CD4-positive, alpha-beta memory T cell (primary cell): ENCODE measurements around the gene CD69. TPM values are rescaled to one million over a fixed set of nuclear protein-coding genes. Genes with fewer than 3 reads are reported as not detected.
"Not testable (repeated sequence)": the region's sequence is repeated elsewhere in the genome, so short reads cannot be mapped to it uniquely, and the experiment has no call there.

Experiments
- CTCF ChIA-PET: fragments of 350-600 bp; sonication (Branson Sonifier 250); formaldehyde crosslinking; loops from one replicate; lab custom pipeline; 2021; ENCODE audit warnings: inconsistent platforms; ENCODE audit not compliant: partially characterized antibody; lab: Charles Lee
- POLR2A ChIA-PET: fragments of 350-600 bp; sonication (Branson Sonifier 250); formaldehyde crosslinking; loops from one replicate; lab custom pipeline; 2021; ENCODE audit not compliant: partially characterized antibody; lab: Charles Lee
- DNase-seq, 5 donors: peaks; one replicate each; pipeline versions ENCODE4 v3.0.0 to v3.0.0-alpha.2; 2020 to 2022; ENCODE audit warnings: mixed read lengths in 1 of 5
- H3K27ac ChIP-seq: one replicate; pipeline ENCODE4 v1.7.0; 2013; ENCODE audit warnings: low read depth, low read length
- H3K27me3 ChIP-seq: 2 replicates; pipeline ENCODE4 v1.7.0; 2013; ENCODE audit warnings: mild to moderate bottlenecking, low read length, moderate library complexity; ENCODE audit not compliant: insufficient read depth
- H3K36me3 ChIP-seq: 2 replicates; pipeline ENCODE4 v1.7.0; 2013; ENCODE audit warnings: mild to moderate bottlenecking, low read length, moderate library complexity; ENCODE audit not compliant: insufficient read depth
- H3K4me1 ChIP-seq: 2 replicates; pipeline ENCODE4 v1.7.0; 2013; ENCODE audit warnings: mild to moderate bottlenecking, low read length, moderate library complexity; ENCODE audit not compliant: insufficient read depth
- H3K4me3 ChIP-seq, 2 donors: one replicate each; pipeline ENCODE4 v1.7.0; 2013; ENCODE audit warnings: low read length in 2 of 2, mild to moderate bottlenecking in 1 of 2
- H3K9me3 ChIP-seq, 2 donors: one replicate each; pipeline ENCODE4 v1.7.0; 2013; ENCODE audit warnings: low read length in 2 of 2, control low read depth in 1 of 2; ENCODE audit not compliant: control insufficient read depth in 1 of 2
- H3K27ac Mint-ChIP-seq, 7 donors: one replicate each; pipeline ENCODE4 v1.8.0; 2020 to 2021; ENCODE audit warnings: mixed read lengths in 7 of 7, mild to moderate bottlenecking in 6 of 7, inconsistent platforms in 3 of 7, moderate library complexity in 3 of 7
- H3K27me3 Mint-ChIP-seq, 2 donors: one replicate each; pipeline ENCODE4 v1.8.0; 2020 to 2021; ENCODE audit warnings: mixed read lengths in 2 of 2
- H3K36me3 Mint-ChIP-seq, 2 donors: one replicate each; pipeline ENCODE4 v1.8.0; 2020 to 2021; ENCODE audit warnings: mixed read lengths in 2 of 2, inconsistent platforms in 1 of 2, mild to moderate bottlenecking in 1 of 2
- H3K4me1 Mint-ChIP-seq, 4 donors: one replicate each; pipeline ENCODE4 v1.8.0; 2020 to 2021; ENCODE audit warnings: mixed read lengths in 4 of 4, mild to moderate bottlenecking in 1 of 4
- H3K4me3 Mint-ChIP-seq, 8 donors: one replicate each; pipeline ENCODE4 v1.8.0; 2020 to 2021; ENCODE audit warnings: mixed read lengths in 8 of 8, mild to moderate bottlenecking in 7 of 8, moderate library complexity in 6 of 8, inconsistent platforms in 3 of 8
- H3K9me3 Mint-ChIP-seq, 8 donors: one replicate each; pipeline ENCODE4 v1.8.0; 2020 to 2021; ENCODE audit warnings: mixed read lengths in 8 of 8, mild to moderate bottlenecking in 5 of 8, inconsistent platforms in 3 of 8, moderate library complexity in 1 of 8
- intact Hi-C: fragments of 100-400 bp; cut with micrococcal nuclease; formaldehyde crosslinking; loops from one replicate; pipeline ENCODE4 v1.15.1; 2023
- polyA plus RNA-seq, 2 donors: library from polyadenylated mRNA; unstranded; fragments of 300-500 nt; fragmentation: Illumina TruSeq; gene quantifications; one replicate each; pipeline ENCODE4 v1.2.3, GENCODE V29; 2021
- total RNA-seq, 2 experiments: library from RNA; stranded (reverse); gene quantifications; one replicate each; pipeline ENCODE4 v1.2.3, GENCODE V29; 2021

CD69 gene
- total and polyA plus RNA-seq, 4 experiments from 2014 or later, result 31.0 to 1,121 (median 90.3) TPM

DNA sequence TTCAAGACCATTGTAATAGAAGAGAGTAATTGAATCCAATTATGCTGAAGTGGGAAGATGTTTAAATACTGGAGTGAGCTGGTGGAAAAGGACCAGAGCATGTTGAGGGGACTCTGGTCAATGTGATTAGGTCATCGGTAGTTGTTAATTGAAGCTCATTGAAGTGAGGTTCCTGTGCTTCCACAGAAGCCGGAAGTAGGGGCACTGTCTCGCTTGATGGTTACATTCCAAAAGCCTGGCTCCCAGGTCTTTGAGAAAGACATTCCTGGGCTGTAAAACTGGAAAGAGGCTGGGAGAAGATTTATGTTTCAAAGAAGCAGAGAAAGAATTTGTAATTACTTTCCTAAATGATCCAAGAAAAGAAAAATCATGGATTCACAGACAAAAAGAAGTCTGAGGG is 15.5 kb downstream of the CD69 start:
- Histone ChIP-seq H3K27me3 (no peaks in the 10 kb centered on the region), H3K27ac (no peak overlapping the region), H3K36me3 (no peaks in the 10 kb centered on the region), H3K9me3 (no peaks in the 10 kb centered on the region), H3K4me3 (no peak overlapping the region), H3K4me1 (peaks cover 45% of the 10 kb centered on the region)
- CTCF ChIA-PET, result interaction anchor here (0.9 to 22.5 kb wide), 6 partner anchors 37 to 182 kb away, joined by 3 to 889 read pairs (median 3); partner anchors contain the start of gene CLEC2D
- Mint-ChIP-seq H3K9me3 (no peaks in the 10 kb centered on the region), H3K4me1 (peaks cover 34 to 53% (median 42%) of the 10 kb centered on the region in 4 donors), H3K36me3 (no peaks in the 10 kb centered on the region), H3K27ac (peak overlapping the region; percentile 0 to 74 (median 36)), H3K4me3 (no peak overlapping the region), H3K27me3 (no peaks in the 10 kb centered on the region)
- POLR2A ChIA-PET, result interaction anchor here (1.1 to 6.4 kb wide), 2 partner anchors 11 to 124 kb away, joined by 4 to 189 read pairs; partner anchors contain the start of genes CD69 and CLEC2B
- DNase-seq, result no peak
- intact Hi-C loops, result no loop called here

DNA sequence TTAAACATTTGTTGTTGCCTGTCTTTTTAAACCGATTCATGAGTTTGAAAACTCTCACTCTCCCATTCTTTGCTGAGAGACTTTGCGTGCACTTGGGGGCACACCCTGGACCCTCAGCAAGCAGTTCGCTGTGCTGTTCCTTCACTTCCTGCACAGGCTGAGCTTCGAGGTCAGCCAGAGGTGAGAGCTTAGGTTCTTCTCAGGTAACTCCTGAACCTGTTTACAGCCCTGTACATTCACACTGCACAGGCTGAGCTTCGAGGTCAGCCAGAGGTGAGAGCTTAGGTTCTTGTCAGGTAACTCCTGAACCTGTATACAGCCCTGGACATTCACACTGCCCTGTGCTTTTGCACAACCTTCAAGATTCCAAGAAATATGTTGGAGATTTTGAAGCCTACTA is 18.0 kb downstream of the CD69 start:
- H3K4me1 ChIP-seq, result peaks cover 58% of the 10 kb centered on the region
- Mint-ChIP-seq H3K27me3 (no peaks in the 10 kb centered on the region), H3K4me1 (peaks cover 41 to 64% (median 51%) of the 10 kb centered on the region in 4 donors), H3K9me3 (no peaks in the 10 kb centered on the region), H3K4me3 (peak overlapping the region; percentile 74 to 92 (median 88)), H3K36me3 (no peaks in the 10 kb centered on the region), H3K27ac (peak overlapping the region; percentile 81 to 100 (median 99))
- intact Hi-C loops, result loop anchor here (1.0 kb wide), 4 partner anchors 18 to 108 kb away; partner anchors contain the start of gene CD69
- peak overlapping the region; percentile 20 to 38 for H3K4me3 ChIP-seq
- ChIA-PET CTCF (interaction anchor here (0.8 to 22.5 kb wide), 54 partner anchors 9 to 453 kb away, joined by 3 to 889 read pairs (median 6); partner anchors contain the start of genes CD69, CLEC2B, CLEC2D and CLECL1), POLR2A (interaction anchor here (0.5 to 6.4 kb wide), 33 partner anchors 11 to 1841 kb away, joined by 3 to 189 read pairs (median 6); partner anchors contain the start of genes CD69, CLEC2B, CLEC2D and CLECL1)
- H3K27ac ChIP-seq, result peak overlapping the region; percentile 62
- peak; percentile 55 to 77 (median 69) for DNase-seq
- no peaks in the 10 kb centered on the region for H3K9me3 ChIP-seq
- H3K36me3 ChIP-seq, result no peaks in the 10 kb centered on the region
- H3K27me3 ChIP-seq, result no peaks in the 10 kb centered on the region

DNA sequence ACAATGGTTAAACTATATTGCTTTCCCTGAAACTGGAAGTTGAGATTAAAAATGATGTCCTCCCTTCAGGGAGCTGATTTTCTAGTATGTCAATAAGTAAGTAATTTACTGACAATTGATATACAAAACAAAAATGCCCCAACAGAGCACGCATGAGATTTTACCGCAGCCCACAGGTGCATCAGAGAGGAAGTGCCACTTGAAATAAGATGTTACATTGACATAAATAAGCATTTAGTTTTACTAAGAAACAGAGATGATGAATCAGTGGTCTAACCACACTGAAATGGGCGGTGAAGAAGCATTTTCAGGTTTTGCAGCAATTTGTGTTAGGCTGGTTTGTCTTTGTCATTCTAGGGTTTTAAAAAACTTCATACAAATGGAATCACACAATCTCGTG is 19.0 kb downstream of the CD69 start:
- H3K4me1 Mint-ChIP-seq, result peaks cover 50 to 69% (median 59%) of the 10 kb centered on the region in 4 donors
- POLR2A ChIA-PET, result interaction anchor here (0.9 to 6.4 kb wide), 22 partner anchors 10 to 165 kb away, joined by 3 to 189 read pairs (median 17); partner anchors contain the start of genes CD69, CLEC2B, CLEC2D and CLECL1
- CTCF ChIA-PET, result interaction anchor here (0.9 to 22.5 kb wide), 15 partner anchors 9 to 126 kb away, joined by 3 to 889 read pairs (median 8); partner anchors contain the start of genes CD69 and CLEC2D

DNA sequence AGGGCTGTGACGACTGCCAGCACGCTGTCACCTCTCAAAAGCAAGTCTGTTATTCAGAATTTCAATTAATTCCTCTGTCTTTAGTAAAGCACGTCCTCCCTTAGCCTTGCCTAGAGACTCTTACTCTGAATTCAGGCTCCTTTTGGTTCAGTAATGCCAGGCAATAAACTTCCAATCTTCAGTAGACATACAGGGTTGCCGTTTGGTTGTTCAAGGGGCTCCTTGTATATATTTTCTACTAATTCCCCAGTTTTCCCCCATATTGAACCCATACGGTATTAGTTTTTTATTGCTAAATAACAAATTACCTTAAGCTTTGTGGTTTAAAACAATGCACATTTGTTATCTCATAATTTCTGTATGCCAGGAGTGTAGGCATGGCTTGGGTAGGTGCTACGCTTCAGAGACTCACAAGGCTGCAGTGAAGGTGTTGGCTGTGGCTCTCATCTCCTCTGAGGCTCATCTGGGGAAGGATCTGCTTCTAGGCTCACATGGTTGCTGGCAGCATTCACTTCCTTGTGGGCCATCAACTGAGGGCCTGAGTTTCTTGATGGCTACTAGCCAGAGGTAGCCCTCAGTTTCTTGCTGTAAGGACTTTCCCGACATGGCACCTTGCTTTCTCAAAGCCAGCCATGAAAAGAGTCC is 20.5 kb downstream of the CD69 start:
- no peaks in the 10 kb centered on the region for H3K27me3 ChIP-seq
- peaks cover 74% of the 10 kb centered on the region for H3K4me1 ChIP-seq
- peak overlapping the region in 1 of 2 donors; percentile 4 for H3K4me3 ChIP-seq
- no peaks in the 10 kb centered on the region for H3K36me3 ChIP-seq
- no peaks in the 10 kb centered on the region for H3K9me3 ChIP-seq
- CTCF ChIA-PET, result interaction anchor here (0.7 to 2.7 kb wide), 3 partner anchors 10 to 32 kb away, joined by 3 to 7 read pairs (median 4); no protein-coding TSS in a partner anchor
- no peaks in the 10 kb centered on the region for H3K27me3 Mint-ChIP-seq
- H3K27ac Mint-ChIP-seq, result peak overlapping the region; percentile 86 to 99 (median 93)
- POLR2A ChIA-PET, result interaction anchor here (1.0 to 6.4 kb wide), 6 partner anchors 16 to 92 kb away, joined by 3 to 189 read pairs (median 4); partner anchors contain the start of gene CD69
- no peaks in the 10 kb centered on the region for H3K36me3 Mint-ChIP-seq
- H3K9me3 Mint-ChIP-seq, result no peaks in the 10 kb centered on the region
- intact Hi-C loops, result loop anchor here (2.0 kb wide), 1 partner anchor 69 kb away; no protein-coding TSS in a partner anchor
- peaks cover 54 to 77% (median 66%) of the 10 kb centered on the region in 4 donors for H3K4me1 Mint-ChIP-seq
- H3K4me3 Mint-ChIP-seq, result peak overlapping the region; percentile 42 to 85 (median 67)
- peak overlapping the region; percentile 47 for H3K27ac ChIP-seq
- DNase-seq, result peak in 4 of 5 donors; percentile 40 to 69 (median 46)

More for the DNA sequence above, 19.0 kb downstream of the CD69 start:
- no peaks in the 10 kb centered on the region for H3K36me3 ChIP-seq
- H3K27me3 Mint-ChIP-seq, result no peaks in the 10 kb centered on the region
- intact Hi-C loops, result loop anchor here (1.0 to 2.0 kb wide), 6 partner anchors 8 to 93 kb away; partner anchors contain the start of genes CD69 and CLECL1
- H3K9me3 Mint-ChIP-seq, result no peaks in the 10 kb centered on the region
- peak overlapping the region; percentile 81 to 100 (median 99) for H3K27ac Mint-ChIP-seq
- H3K9me3 ChIP-seq, result no peaks in the 10 kb centered on the region
- H3K4me3 Mint-ChIP-seq, result peak overlapping the region; percentile 66 to 92 (median 84)
- H3K27ac ChIP-seq, result peak overlapping the region; percentile 62
- no peaks in the 10 kb centered on the region for H3K27me3 ChIP-seq
- peak; percentile 85 to 94 (median 91) for DNase-seq
- peaks cover 68% of the 10 kb centered on the region for H3K4me1 ChIP-seq
- peak overlapping the region in 1 of 2 donors; percentile 38 for H3K4me3 ChIP-seq
- no peaks in the 10 kb centered on the region for H3K36me3 Mint-ChIP-seq

DNA sequence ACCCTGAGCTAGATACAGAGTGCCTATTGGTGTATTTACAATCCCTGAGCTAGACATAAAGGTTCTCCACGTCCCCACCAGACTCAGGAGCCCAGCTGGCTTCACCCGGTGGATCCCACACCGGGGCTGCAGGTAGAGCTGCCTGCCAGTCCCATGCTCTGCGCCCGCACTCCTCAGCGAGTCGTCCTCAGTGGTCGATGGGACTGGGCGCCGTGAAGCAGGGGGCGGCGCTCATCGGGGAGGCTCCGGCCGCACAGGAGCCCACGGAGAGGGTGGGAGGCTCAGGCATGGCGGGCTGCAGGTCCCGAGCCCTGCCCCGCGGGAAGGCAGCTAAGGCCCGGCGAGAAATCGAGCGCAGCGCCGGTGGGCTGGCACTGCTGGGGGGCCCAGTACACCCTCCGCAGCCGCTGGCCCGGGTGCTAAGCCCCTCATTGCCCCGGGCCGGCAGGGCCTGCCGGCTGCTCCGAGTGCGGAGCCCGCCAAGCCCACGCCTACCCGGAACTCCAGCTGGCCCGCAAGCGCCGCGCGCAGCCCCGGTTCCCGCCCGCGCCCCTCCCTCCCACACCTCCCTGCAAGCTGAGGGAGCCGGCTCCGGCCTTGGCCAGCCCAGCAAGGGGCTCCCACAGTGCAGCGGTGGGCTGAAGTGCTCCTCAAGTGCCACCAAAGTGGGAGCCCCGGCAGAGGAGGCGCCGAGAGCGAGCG is 21.1 kb downstream of the CD69 start:
- Histone ChIP-seq H3K4me1 (peaks cover 73% of the 10 kb centered on the region), H3K27ac (peak overlapping the region; percentile 47), H3K4me3 (peak overlapping the region in 1 of 2 donors; percentile 4)
- not testable (repeated sequence) for H3K36me3 ChIP-seq, H3K9me3 ChIP-seq, H3K27me3 Mint-ChIP-seq, DNase-seq, H3K9me3 Mint-ChIP-seq, H3K27me3 ChIP-seq, H3K36me3 Mint-ChIP-seq
- ChIA-PET POLR2A (interaction anchor here (0.7 to 6.4 kb wide), 11 partner anchors 17 to 92 kb away, joined by 3 to 189 read pairs (median 4); partner anchors contain the start of gene CD69), CTCF (interaction anchor here (1.1 to 2.7 kb wide), 4 partner anchors 9 to 58 kb away, joined by 4 to 7 read pairs (median 4); no protein-coding TSS in a partner anchor)
- H3K4me1 Mint-ChIP-seq, result peaks cover 50 to 71% (median 61%) of the 10 kb centered on the region in 4 donors
- peak overlapping the region in 5 of 8 donors; percentile 42 to 73 (median 63) for H3K4me3 Mint-ChIP-seq
- peak overlapping the region in 4 of 7 donors; percentile 86 to 99 (median 95) for H3K27ac Mint-ChIP-seq
- intact Hi-C loops, result loop anchor here (2.0 kb wide), 1 partner anchor 69 kb away; no protein-coding TSS in a partner anchor

DNA sequence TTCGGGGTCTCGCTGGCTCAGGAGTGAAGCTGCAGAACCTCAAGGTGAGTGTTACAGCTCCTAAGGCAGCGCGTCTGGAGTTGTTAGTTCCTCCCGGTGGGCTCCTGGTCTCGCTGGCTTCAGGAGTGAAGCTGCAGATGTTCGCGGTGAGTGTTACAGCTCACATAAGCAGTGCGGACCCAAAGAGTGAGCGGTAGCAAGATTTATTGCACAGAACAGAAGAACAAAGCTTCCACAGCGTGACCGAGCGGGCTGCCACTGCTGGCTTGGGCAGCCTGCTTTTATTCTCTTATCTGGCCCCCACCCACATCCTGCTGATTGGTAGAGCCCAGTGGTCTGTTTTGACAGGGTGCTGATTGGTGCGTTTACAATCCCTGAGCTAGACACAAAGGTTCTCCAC is 21.8 kb downstream of the CD69 start:
- H3K27ac ChIP-seq, DNase-seq, H3K27me3 ChIP-seq, H3K9me3 ChIP-seq, H3K36me3 ChIP-seq, H3K4me3 ChIP-seq, H3K9me3 Mint-ChIP-seq, H3K36me3 Mint-ChIP-seq, H3K27me3 Mint-ChIP-seq, intact Hi-C loops: not testable (repeated sequence)
- POLR2A ChIA-PET, result interaction anchor here (0.7 to 1.3 kb wide), 6 partner anchors 20 to 88 kb away, joined by 3 to 6 read pairs (median 4); no protein-coding TSS in a partner anchor
- peaks cover 67% of the 10 kb centered on the region for H3K4me1 ChIP-seq
- Mint-ChIP-seq H3K27ac (peak overlapping the region; percentile 67 to 96 (median 87)), H3K4me3 (peak overlapping the region in 7 of 8 donors; percentile 4 to 81 (median 39)), H3K4me1 (peaks cover 50 to 68% (median 60%) of the 10 kb centered on the region in 4 donors)
- CTCF ChIA-PET, result interaction anchor here (1.1 to 2.7 kb wide), 4 partner anchors 9 to 59 kb away, joined by 4 to 7 read pairs (median 4); no protein-coding TSS in a partner anchor
